Fibroblast of skin of right biceps (primary cell): Measurements from ENCODE around the gene PRM2.

Source experiments
- DNase-seq: peaks from one replicate; pipeline ENCODE4 v3.0.0-alpha.2; 2013

The PRM2 gene

GRCh38 chr16:11242658-11243057 lies 33.6 kb downstream of the PRM2 start:
- DNase-seq, result no peak

- DNase-seq, result no peak
Measured at GRCh38 chr16:11241480-11242204, 34.6 kb downstream of the PRM2 start.

- DNase-seq, result no peak
Measured at GRCh38 chr16:11240636-11241473, 35.4 kb downstream of the PRM2 start.

GRCh38 chr16:11239644-11240632 lies 36.3 kb downstream of the PRM2 start:
- no peak for DNase-seq

GRCh38 chr16:11238272-11239202 lies 37.7 kb downstream of the PRM2 start:
- DNase-seq, result no peak

GRCh38 chr16:11236461-11237254 lies 39.6 kb downstream of the PRM2 start:
- no peak for DNase-seq

GRCh38 chr16:11235703-11235991 lies 40.6 kb downstream of the PRM2 start:
- no peak for DNase-seq

- DNase-seq, result no peak
Measured at GRCh38 chr16:11234884-11235702, 41.2 kb downstream of the PRM2 start.

- no peak for DNase-seq
Measured at GRCh38 chr16:11233727-11234376, 42.4 kb downstream of the PRM2 start.

GRCh38 chr16:11232852-11233726 lies 43.2 kb downstream of the PRM2 start:
- no peak for DNase-seq

GRCh38 chr16:11232302-11232851 lies 43.9 kb downstream of the PRM2 start:
- DNase-seq, result no peak

GRCh38 chr16:11231367-11231970 lies 44.8 kb downstream of the PRM2 start:
- DNase-seq, result no peak

GRCh38 chr16:11229906-11230305 lies 46.4 kb downstream of the PRM2 start:
- no peak for DNase-seq

GRCh38 chr16:11229432-11229831 lies 46.8 kb downstream of the PRM2 start:
- DNase-seq, result no peak

GRCh38 chr16:11225677-11226549 lies 50.4 kb downstream of the PRM2 start:
- no peak for DNase-seq
